HK-2 (cell line): ENCODE measurements around the gene RSF1.
"Not testable (repeated sequence)": the region's sequence is repeated elsewhere in the genome, so short reads cannot be mapped to it uniquely, and the experiment has no call there.

Source experiments
- DNase-seq: peaks from one replicate; pipeline ENCODE4 v3.0.0-alpha.2; 2018; ENCODE audit not compliant: unreplicated experiment

The RSF1 gene

GRCh38 chr11:77820565-77821348 lies at the start of gene RSF1, which contains the start of gene AAMDC:
Gene RSF1, minus strand, starts transcription at chr11:77820722. Its CDS starts 8 bp downstream, at chr11:77820714.
Gene AAMDC, plus strand, starts transcription at chr11:77821144. Its CDS starts 21,353 bp downstream, at chr11:77842497.
- peak; percentile 95 for DNase-seq

- no peak for DNase-seq
Measured at GRCh38 chr11:77868744-77869143, 48.2 kb upstream of the RSF1 start.

GRCh38 chr11:77866336-77866735 lies 45.8 kb upstream of the RSF1 start:
- DNase-seq = no peak

GRCh38 chr11:77865805-77866204 lies 45.3 kb upstream of the RSF1 start:
- no peak for DNase-seq

- DNase-seq = not testable (repeated sequence)
Measured at GRCh38 chr11:77861444-77861843, 40.9 kb upstream of the RSF1 start.

GRCh38 chr11:77857906-77858457 lies 37.5 kb upstream of the RSF1 start:
- not testable (repeated sequence) for DNase-seq

- no peak for DNase-seq
Measured at GRCh38 chr11:77854838-77855237, 34.3 kb upstream of the RSF1 start.

GRCh38 chr11:77851503-77851902 lies 31.0 kb upstream of the RSF1 start:
- DNase-seq = no peak

- not testable (repeated sequence) for DNase-seq
Measured at GRCh38 chr11:77843700-77844099, 23.2 kb upstream of the RSF1 start.

- DNase-seq = no peak
Measured at GRCh38 chr11:77842441-77843121, 22.1 kb upstream of the RSF1 start.

GRCh38 chr11:77833302-77833701 lies 12.8 kb upstream of the RSF1 start:
- DNase-seq = no peak

- DNase-seq = no peak
Measured at GRCh38 chr11:77828926-77829325, 8.4 kb upstream of the RSF1 start.

- no peak for DNase-seq
Measured at GRCh38 chr11:77823775-77824174, 3.3 kb upstream of the RSF1 start.

- DNase-seq = not testable (repeated sequence)
Measured at GRCh38 chr11:77822126-77822525, 1.6 kb upstream of the RSF1 start.

GRCh38 chr11:77821349-77821851 lies 878 bp upstream of the RSF1 start:
- peak; percentile 29 for DNase-seq

- DNase-seq = peak; percentile 41
Measured at GRCh38 chr11:77819921-77820564, 479 bp downstream of the RSF1 start.

GRCh38 chr11:77819411-77819920 lies 1.1 kb downstream of the RSF1 start:
- peak; percentile 68 for DNase-seq

- no peak for DNase-seq
Measured at GRCh38 chr11:77815459-77815858, 5.1 kb downstream of the RSF1 start.

- DNase-seq = no peak
Measured at GRCh38 chr11:77814848-77815247, 5.7 kb downstream of the RSF1 start.

GRCh38 chr11:77813256-77813655 lies 7.3 kb downstream of the RSF1 start:
- DNase-seq = no peak

- no peak for DNase-seq
Measured at GRCh38 chr11:77806993-77807392, 13.5 kb downstream of the RSF1 start.

- DNase-seq = no peak
Measured at GRCh38 chr11:77806415-77806814, 14.1 kb downstream of the RSF1 start.
